Suppressor macrophage treated with lipopolysaccharide for 4 hours (primary cell): ENCODE measurements around the gene WDR48.
"Not testable (repeated sequence)": the region's sequence is repeated elsewhere in the genome, so short reads cannot be mapped to it uniquely, and the experiment has no call there.

Experiments
- DNase-seq: peaks from one replicate; pipeline ENCODE4 v3.0.0-alpha.2; 2020

Gene WDR48

DNA sequence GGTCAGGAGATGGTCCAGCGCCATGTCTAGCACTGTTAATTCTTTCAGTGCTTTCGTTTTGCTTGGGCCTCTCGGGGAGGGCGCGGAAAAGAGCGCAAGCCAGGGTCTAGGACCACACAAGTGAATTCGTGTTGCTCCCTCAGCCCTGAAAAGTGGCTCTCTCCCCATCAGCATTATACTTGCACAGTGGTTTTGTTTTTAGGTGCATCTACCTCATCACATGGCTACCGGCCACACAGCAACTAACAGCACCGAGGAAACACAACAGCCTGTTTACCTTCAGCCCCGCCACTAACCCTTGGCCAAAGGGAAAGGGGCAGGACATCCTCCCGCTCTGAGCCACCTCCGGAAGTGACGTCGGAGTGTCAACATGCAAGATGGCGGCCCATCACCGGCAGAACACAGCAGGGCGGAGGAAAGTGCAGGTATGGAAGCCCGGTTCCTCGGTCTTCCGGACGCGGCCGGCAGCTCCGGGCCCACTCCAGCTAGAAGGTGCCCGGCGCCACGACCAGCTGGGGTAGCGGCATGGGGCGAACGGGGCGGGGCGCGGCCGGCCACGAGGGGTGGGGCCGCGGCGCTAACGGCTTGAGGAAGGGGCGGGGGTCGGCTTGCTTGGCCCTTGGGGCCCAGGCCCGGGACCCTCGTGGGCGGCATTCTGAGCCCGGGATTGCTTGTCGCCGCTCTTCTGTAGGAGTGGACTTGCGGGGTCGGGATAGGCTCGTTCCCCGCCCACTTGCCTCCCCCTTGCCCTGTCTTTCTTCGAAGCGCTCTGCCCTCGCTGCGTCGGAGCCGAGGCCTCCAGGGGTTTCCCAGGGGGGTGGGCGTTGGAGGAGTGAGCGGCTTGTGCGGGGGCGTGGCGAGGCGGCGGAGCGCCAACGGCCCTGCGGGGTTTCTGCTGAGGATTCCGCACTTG lies at the start of gene WDR48, which contains the start of gene SCN11A:
Gene WDR48 (plus strand): TSS at position 368 of the 913 bp plus-strand sequence. CDS start 10 bp downstream, at position 378.
Gene SCN11A (minus strand): TSS at position 296 of the 913 bp plus-strand sequence. CDS start 101,582 bp downstream, outside the sequence.
- DNase-seq = peak; percentile 91

DNA sequence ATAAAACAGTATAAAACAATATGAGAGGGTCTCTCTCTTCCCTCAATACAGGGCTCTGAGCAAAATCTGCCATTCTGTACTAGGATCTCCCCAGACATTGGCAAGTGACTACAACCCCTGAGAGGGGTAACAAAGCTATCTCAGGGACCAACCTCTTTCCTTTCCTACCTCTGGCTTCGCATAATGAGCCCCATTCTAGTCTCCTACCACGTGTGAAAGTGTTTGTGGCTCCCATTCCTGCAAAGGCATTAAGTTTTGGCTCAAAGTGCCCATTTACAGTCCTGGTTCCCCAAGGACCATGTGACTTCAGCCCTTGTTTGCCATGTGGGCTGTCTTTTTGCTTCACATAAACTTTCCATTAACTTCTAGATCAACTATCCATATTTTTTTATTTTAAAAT lies 46.5 kb upstream of the WDR48 start:
- no peak for DNase-seq

DNA sequence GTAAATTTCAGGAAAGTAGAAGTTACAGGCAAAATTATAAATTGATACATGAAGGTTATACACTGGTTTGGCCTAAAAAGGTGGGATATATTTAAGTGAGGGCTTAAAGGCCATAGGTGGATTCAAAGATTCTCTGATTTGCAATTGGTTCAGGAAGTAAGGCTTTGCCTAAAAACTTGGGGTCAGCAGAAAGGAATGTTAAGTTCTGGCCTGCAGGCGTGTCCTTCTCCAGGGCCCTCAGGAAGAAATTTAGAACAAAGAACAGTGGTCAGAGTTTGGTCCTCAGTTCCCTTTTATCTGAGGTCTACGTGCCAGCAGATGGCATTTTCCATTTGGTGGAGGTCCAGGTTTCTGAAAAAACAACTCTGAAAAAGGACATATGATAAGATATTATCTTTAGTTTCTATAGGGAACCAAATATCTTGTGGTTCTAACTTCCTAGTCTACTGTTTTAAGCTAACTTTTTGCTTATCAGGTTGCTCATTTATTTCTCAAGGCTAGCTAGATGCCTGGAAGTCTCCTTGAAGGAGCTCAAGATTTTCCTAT lies 40.6 kb upstream of the WDR48 start:
- no peak for DNase-seq

DNA sequence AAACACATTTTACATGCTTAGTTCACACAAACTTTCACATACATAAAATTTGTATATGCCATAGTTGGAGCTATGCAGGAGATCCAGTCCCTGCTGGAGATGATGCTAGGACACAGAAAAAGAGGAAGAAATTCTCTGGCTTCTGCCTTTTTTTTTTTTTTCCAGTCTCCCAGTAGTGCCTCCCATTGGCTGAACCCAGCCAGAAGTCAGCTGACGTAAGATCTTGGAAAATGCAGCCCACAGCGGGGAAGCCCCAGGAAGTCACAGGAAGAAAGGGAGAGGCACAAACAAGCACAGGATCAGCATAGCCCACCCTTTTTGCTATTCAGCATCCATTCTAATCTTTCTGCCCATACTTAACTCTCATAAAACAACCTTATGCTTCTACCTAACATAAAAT lies 38.5 kb upstream of the WDR48 start:
- DNase-seq = peak; percentile 40

DNA sequence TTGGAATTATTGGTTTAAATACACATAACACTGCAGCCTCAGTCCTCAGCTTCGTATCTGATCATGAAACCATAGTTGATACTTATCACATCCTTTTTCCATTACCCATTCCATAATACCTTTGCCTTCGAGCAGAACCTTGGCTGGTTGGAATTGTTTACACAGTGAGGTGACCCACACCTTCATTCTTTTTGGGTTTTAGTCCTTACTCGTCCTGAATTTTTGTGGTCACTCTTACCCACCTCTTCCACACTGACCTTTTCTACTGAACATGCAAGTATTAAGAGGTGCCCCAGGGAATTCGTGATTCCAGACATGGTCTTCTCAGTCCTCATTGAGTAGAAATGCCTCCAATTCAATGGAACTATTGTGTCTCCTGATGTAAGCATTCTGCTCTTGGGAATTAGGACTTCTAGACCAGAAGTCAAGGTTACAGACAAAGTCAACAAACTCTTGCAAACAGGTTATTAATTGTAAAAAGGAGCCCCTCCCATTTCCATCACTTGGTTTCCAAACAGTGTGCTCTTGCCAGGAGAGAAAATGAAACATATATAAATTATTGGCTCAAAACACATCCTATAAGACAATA lies 37.8 kb upstream of the WDR48 start:
- DNase-seq = no peak

DNA sequence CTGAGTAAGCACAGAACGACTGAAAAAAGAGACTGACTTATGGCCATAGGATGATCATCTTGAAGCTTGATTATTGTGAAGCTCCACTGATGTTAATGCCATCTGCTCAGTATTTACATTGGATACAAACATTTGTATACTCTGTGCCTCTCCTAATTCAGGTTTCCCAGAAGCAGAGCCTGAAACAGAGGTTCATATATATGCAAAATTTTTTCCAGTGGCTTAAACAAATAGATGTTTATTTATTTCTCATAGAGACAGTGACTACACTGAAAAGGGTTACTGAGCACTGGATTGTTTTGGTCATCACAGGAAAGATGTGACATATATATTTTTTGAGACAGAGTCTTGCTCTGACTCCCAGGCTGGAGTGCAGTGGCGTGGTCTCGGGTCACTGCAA lies 36.4 kb upstream of the WDR48 start:
- DNase-seq = no peak

DNA sequence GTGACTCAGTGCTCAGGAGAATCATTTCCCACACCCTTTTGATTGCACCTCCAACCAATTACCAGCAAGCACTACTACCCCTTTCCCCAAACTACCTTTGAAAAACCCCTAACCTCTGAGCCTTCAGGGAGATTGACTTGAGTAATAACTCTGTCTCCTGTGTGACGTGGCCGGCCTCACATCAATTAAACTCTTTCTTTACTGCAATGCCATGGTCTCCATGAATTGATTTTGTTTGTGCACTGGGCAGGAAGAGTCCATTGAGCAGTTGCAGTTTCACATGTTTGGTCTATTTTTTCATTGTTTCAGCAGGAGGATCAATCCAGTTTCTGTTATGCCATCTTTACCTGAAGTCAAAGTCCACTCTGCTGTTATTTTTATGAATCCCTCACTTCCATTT lies 32.5 kb upstream of the WDR48 start:
- no peak for DNase-seq

DNA sequence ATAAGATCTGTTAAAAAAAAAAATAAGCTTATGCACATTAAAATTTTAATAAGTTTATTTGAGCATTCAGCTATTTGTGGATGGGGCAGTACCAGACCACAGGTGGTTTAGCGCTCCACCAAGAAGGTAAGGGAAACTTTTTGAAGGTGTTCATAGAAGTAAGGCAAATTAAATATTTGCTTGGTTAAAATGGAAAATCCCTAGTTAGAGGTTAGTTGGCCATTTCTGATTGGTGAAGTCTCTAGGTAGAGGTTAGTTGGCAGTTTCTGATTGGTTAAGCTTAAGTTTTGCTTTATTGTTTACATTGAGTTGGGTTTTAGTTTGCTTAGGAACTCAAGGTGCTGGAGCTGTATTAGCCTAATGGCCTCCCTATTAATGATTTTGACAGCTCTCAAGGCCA lies 30.8 kb upstream of the WDR48 start:
- no peak for DNase-seq

DNA sequence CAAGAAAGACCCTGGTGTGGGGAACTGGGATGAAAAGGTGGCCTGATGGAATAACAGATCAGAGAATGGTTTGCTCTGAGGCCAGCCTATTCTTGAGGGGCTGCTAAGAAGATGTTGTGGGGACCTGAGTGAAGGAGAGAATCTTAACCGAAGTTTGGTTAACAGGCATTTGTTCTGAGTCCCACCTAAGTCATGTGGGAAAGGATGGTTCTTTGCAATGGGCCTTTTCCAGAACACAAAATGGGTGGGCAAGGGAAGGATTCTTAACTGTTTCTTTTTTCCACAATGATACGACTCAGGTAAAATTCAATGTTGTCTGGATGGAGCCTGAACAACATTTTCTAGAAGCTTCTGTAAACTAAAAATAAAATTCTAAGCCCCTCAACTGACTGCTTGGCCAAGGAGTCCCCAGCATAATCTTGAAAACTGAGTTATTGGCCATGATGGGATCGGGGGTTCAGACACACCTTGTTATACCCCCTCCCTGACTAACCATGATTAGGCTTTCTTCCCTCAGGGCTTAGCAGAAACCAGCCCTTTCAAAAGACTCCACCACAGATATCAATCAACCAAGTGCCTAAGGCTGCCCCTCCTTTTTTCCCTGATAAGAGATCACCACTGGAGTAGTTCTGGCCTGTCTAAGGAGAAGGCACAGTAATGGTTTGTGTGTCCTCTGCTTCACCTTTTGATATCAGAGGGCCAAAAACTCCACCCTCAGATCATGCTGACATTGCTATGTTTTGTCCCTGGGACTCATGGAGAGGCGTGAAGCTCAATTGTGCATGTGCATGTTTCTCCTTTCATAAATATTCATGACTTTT lies 30.1 kb upstream of the WDR48 start:
- DNase-seq = no peak

DNA sequence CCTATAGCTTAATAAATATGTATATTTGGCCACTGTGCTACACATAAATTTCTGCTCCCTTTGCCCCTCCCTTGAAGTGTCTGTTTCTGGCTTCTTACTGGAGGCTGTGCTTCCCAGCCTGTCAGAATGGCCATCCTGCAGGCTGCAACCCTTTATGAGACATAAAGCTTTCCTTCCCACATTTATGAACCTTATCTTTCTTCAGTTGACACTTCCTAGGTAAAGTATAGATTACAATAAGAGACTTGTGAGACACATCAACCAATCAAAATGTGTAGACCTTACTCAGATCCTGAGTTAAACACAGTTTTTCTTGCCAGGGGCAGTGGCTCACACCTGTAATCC lies 29.6 kb upstream of the WDR48 start:
- DNase-seq = no peak

DNA sequence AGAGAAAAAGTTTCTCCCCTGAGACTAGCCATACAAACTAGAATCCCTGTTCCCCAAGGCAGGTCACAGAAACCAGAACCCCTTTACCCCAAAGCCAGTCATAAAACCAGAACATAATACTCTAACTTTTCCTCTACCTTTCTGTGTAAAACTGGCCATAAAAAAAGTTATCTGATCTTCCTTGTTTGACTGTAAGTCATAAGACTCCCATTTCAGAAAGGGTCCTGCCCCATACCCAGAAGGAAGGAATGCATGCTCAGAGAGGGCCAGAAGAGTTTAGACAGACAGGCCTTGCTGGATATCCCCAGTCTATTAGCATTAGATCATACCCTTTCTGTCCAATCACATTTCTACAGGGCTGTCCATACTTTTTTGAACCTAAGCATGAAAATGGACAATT lies 27.3 kb upstream of the WDR48 start:
- DNase-seq = no peak

DNA sequence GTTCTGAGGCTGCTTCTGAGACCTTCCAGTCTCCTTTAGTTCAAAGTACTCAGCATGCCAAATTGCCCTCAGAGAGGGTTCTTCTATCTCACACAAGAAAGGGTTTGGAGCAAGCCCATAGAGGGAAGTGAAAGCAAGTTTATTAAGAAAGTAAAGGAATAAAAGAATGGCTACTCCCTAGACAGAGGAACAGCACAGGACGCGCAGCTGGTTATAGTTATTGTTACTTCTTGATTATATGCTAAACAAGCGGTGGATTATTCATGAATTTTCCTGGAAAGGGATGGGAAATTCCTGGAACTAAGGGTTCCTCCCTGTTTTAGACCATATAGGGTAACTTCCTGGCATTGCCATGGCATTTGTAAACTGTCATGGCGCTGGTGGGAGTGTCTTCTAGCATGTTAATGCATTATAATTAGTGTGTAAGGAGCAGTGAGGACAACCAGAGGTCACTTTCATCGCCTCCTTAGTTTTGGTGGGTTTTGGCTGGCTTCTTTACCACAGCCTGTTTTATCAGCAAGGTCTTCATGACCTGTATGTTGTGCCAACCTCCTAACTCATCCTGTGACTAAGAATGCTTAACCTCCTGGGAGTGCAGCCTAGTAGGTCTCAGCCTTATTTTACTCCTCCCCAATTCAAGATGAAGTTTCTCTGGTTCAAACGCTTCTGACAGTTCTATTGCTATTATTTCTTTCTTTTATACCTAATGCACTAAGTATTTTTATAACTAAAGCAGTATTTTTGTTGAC lies 26.4 kb upstream of the WDR48 start:
- peak; percentile 24 for DNase-seq

DNA sequence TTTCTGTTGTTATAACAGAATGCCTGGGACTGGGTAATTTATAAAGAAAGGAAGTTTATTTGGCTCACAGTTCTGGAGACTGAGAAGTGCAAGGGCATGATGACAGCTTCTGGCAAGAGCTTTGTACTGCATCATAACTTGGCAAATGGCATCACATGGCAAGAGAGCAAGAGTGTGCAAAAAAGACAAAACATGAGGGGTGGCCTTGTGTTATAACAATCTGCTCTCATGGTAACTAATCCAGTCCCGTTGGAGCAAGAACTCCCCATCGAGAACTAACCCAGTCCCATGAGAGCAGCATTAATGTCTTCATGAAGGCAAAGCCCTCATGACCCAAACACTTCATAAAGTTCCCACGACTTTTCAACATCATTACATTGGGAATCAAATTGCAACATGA lies 23.3 kb upstream of the WDR48 start:
- no peak for DNase-seq

DNA sequence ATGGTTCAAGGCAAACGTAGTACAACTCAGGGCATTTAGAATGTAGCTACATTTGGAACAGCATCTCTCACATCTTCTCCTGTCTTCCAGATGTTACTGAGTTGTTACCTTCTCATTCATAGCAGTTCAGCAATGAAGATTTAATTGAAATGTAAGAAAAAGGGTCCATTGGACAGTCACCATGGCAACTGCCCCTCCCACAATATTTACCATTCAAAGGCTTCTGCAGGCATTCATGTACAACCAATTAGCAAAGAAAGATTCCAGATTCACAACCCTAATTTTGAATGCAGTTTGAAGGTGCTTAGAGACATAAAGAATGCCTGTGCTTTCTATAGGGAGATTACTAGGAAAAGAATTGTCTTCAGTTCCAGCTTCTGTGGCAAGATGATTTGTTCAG lies 22.3 kb upstream of the WDR48 start:
- DNase-seq = no peak

DNA sequence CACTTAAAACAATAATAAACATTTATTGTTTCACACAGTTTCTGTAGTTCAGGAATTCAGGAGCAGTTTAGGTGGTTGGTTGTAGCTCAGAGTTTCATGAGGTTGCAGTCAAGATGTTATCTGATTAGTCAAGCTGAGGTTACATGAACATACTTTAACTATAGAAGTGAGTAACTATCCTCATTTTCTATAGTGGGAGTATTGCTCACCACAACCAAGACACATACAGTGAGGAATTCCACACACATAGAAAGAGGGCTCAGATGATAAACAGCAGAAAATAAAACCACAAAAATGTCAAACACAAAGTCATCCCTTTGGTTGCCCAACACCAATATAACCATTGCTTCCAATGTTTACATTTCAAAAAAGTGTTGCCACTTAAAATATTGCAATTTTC lies 13.7 kb upstream of the WDR48 start:
- DNase-seq = no peak

DNA sequence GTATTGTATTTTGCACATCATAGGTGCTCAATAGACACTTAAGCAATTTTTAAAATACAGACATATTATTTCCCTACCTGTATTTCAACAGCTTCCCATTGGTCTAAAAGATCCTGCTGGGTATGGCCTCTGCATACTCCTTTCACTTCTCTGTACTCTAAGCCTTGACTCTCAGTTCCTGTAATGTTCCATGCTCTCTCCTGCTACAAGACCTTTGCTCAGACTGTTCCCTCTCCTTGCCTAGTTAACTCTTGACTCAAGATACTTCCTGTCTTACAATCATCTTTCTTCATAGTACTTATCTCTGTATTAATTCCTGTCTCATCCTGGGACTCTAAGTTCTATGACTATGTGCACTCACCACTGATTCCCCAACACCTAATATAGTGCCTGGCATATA lies 1.8 kb upstream of the WDR48 start:
- peak; percentile 68 for DNase-seq

DNA sequence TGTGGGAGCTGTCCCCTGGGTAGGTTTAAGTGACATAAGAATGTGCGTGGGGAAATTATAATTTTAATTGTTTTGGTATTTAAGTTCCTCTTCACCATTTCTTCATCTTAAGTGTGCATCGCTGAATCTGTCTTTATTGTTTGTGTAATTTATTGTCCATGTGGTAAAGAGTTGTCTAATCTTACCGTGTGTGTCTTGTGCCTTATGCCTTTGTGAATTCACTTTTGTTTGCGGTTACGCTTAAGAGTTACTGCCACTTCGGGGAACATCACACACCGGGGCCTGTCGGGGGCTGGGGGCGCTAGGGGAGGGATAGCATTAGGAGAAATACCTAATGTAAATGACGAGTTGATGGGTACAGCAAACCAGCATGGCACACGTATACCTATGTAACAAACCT lies 767 bp downstream of the WDR48 start:
- DNase-seq = no peak

DNA sequence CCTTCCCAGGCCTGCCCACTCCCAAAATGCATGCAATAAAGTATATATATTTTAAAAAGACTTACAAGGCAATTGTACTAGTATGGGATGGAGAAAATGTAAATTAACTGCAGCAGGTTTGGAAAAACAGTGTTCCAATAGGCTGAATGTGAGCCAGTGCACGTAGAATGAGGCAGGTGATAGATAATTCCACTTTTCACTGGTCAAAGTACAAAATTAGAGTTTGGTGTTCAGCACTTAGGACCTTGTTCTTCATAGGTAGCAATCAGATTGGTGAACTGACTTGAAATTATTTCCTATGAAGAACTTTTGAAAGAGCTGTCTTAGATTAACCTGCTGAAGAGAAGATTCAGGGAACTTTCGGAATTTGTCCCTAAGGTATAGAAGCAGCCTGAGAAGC lies 1.9 kb downstream of the WDR48 start:
- DNase-seq = no peak

DNA sequence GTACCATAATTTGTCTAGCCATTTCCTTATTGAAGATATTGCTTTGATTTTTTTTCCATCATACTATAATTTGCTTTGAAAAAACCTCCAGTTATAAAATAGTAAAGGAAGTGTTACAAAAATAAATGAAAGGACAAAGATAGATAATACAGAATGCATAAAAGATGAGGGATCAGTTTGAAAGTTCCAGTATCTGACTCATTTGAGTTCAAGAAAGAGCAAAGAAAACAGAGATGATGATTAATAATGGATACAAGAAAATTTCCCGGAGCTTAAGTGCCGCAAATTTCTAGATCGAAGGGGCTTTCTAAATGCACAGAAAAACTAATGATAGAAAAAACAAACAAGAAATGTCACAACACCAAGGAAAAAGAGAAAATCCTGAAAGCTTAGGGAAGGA lies 4.3 kb downstream of the WDR48 start:
- DNase-seq = no peak

DNA sequence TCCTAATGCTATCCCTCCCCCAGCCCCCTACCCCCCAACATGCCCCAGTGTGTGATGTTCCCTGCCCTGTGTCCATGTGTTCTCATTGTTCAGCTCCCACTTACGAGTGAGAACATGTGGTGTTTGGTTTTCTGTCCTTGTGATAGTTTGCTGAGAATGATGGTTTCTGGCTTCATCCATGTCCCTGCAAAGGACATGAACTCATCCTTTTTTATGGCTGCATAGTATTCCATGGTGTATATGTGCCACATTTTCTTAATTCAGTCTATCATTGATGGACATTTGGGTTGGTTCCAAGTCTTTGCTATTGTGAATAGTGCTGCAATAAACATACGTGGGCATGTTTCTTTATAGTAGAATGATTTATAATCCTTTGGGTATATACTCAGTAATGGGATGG lies 9.4 kb downstream of the WDR48 start:
- not testable (repeated sequence) for DNase-seq

DNA sequence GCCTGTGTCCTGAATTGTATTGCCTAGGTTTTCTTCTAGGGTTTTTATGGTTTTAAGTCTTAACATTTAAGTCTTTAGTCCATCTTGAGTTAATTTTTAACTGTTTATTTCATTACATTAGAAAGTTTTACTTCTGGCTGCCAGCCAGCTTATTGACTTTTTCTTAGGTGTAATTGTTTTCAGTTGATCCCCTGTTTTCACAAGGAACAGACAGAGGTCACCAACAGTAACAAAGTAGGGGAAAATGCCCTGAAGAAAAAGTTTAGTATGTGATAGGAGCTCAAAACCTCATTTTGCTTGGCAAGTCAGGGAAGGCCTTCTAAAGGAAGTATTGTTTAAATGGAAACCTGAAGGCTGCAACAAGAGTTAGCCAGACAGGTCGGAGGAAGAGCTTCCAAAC lies 10.4 kb downstream of the WDR48 start:
- no peak for DNase-seq

DNA sequence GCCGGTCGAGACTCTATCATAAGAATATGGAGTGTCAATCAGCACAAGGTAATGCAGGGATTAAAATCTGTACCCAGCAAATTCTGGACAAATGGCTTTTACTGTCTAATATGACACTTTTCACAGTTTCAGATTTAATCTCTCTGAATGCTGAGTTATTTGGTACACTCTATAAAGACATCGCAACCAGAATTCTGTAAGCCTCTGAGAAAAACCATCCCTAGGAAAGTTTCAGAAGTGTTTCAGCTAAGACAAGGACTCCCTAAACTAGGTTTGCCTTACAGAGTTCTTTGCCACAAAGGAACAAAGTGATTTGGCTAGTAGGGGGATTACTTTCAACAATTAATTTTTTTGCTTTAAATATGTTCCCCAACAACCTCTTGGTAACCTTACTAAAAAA lies 11.3 kb downstream of the WDR48 start:
- no peak for DNase-seq

DNA sequence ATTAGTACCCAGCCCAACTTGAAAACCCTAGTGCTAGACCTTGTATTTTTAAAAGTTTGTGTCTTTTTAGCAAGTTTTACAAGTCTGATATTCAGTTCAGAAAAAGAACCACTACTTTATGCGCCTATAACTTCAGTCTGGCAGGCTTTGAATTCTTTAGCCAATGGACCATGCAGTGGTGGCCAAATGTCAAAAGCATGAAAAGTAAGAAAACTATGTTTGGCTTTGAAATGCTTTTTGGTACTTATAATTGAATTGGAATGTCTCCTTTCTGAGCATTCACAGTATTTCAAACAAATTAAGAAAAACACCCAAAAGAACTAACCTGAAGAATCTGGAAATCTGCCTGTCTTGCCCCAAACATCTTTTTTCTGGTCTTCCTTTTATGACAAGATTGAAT lies 12.8 kb downstream of the WDR48 start:
- DNase-seq = no peak
